GOT3 (cell line): ENCODE data around the gene PDE7B.
"Not testable (repeated sequence)": the region's sequence is repeated elsewhere in the genome, so short reads cannot be mapped to it uniquely, and the experiment has no call there.

Experiments
- DNase-seq: peaks from one replicate; lab custom pipeline; 2025; ENCODE audit warnings: mixed read lengths; lab: John Stamatoyannopoulos, UW

PDE7B gene

GRCh38 chr6:136108361-136108945, 257.0 kb downstream of the PDE7B start:
- no peak for DNase-seq

GRCh38 chr6:136111831-136112230, 260.3 kb downstream of the PDE7B start:
- no peak for DNase-seq

- DNase-seq = no peak
These were observed 260.8 kb downstream of the PDE7B start for GRCh38 chr6:136112262-136112661.

GRCh38 chr6:136113736-136114173, 262.3 kb downstream of the PDE7B start:
- DNase-seq = no peak

- no peak for DNase-seq
These were observed 263.2 kb downstream of the PDE7B start for GRCh38 chr6:136114661-136115060.

- no peak for DNase-seq
These were observed 264.4 kb downstream of the PDE7B start for GRCh38 chr6:136115941-136116340.

- no peak for DNase-seq
These were observed 265.6 kb downstream of the PDE7B start for GRCh38 chr6:136117081-136117480.

- DNase-seq = no peak
These were observed 267.3 kb downstream of the PDE7B start for GRCh38 chr6:136118787-136119186.

- no peak for DNase-seq
These were observed 272.0 kb downstream of the PDE7B start for GRCh38 chr6:136123468-136123867.

GRCh38 chr6:136125585-136125984, 274.1 kb downstream of the PDE7B start:
- DNase-seq = no peak

- no peak for DNase-seq
These were observed 276.4 kb downstream of the PDE7B start for GRCh38 chr6:136127873-136128272.

GRCh38 chr6:136129365-136129764, 277.9 kb downstream of the PDE7B start:
- DNase-seq = no peak

GRCh38 chr6:136134268-136134667, 282.8 kb downstream of the PDE7B start:
- DNase-seq = no peak

GRCh38 chr6:136134751-136135150, 283.2 kb downstream of the PDE7B start:
- DNase-seq = no peak

- no peak for DNase-seq
These were observed 284.8 kb downstream of the PDE7B start for GRCh38 chr6:136136274-136136673.

- no peak for DNase-seq
These were observed 285.6 kb downstream of the PDE7B start for GRCh38 chr6:136137008-136137692.

GRCh38 chr6:136137739-136138402, 286.4 kb downstream of the PDE7B start:
- DNase-seq = no peak

- not testable (repeated sequence) for DNase-seq
These were observed 287.6 kb downstream of the PDE7B start for GRCh38 chr6:136139111-136139510.

- no peak for DNase-seq
These were observed 292.9 kb downstream of the PDE7B start for GRCh38 chr6:136144251-136145023.

GRCh38 chr6:136146130-136146529, 294.6 kb downstream of the PDE7B start:
- no peak for DNase-seq

GRCh38 chr6:136147342-136147741, 295.8 kb downstream of the PDE7B start:
- DNase-seq = no peak

- DNase-seq = no peak
These were observed 296.6 kb downstream of the PDE7B start for GRCh38 chr6:136148051-136148450.

- DNase-seq = no peak
These were observed 297.0 kb downstream of the PDE7B start for GRCh38 chr6:136148523-136148922.
